Panc1 (cell line): ENCODE data around the gene PJA2. TPM values are rescaled to one million over a fixed set of nuclear protein-coding genes. Genes with fewer than 3 reads are reported as not detected.

ENCODE experiments used
- ATAC-seq: fragments of 200-7000 bp; cut with Tn5 transposase; 2 replicates; pipeline ENCODE4 v1.9.1; 2020; ENCODE audit warnings: mild to moderate bottlenecking, moderate library complexity
- BruUV-seq: library from RNA; stranded (reverse); fragments of 400-500 nt; replicated peaks from 2 replicates; lab custom pipeline; 2021; lab: Mats Ljungman, UMichigan
- CTCF ChIA-PET: fragments of 300-600 bp; sonication (Branson Sonifier 250); formaldehyde crosslinking; loops from one replicate; lab custom pipeline; 2022; ENCODE audit warnings: antibody characterized with exemption; lab: Charles Lee
- POLR2A ChIA-PET: fragments of 300-600 bp; sonication (Branson Sonifier 250); formaldehyde crosslinking; loops from one replicate; lab custom pipeline; 2022; ENCODE audit warnings: antibody characterized with exemption; lab: Charles Lee
- DNase-seq: peaks from one replicate; pipeline ENCODE4 v3.0.0-alpha.2; 2010; ENCODE audit warnings: low read depth, low spot score
- H3K27ac ChIP-seq: 2 replicates; pipeline ENCODE4 v1.5.1; 2011; ENCODE audit warnings: mild to moderate bottlenecking, low read length, inconsistent platforms
- H3K27me3 ChIP-seq: fragments of 200-500 bp; sonication (Bioruptor generic); 2 replicates; pipeline ENCODE4 v1.6.0; 2014; ENCODE audit warnings: low read length, inconsistent platforms; ENCODE audit not compliant: control insufficient read depth, insufficient read depth
- H3K36me3 ChIP-seq: fragments of 200-500 bp; sonication (Bioruptor generic); 2 replicates; pipeline ENCODE4 v1.5.1; 2014; ENCODE audit warnings: inconsistent platforms, mild to moderate bottlenecking, low read length, moderate library complexity; ENCODE audit not compliant: control insufficient read depth, insufficient read depth
- H3K4me1 ChIP-seq: 2 replicates; pipeline ENCODE4 v1.5.1; 2011; ENCODE audit warnings: inconsistent platforms, mild to moderate bottlenecking, low read length, moderate library complexity; ENCODE audit not compliant: control insufficient read depth, insufficient read depth
- H3K4me3 ChIP-seq, 2 experiments: 2 replicates each; pipeline ENCODE4 v1.5.1; 2011 to 2012; ENCODE audit warnings: low read depth in 2 of 2, low read length in 2 of 2, mild to moderate bottlenecking in 2 of 2, inconsistent platforms in 1 of 2, moderate library complexity in 1 of 2
- H3K9me3 ChIP-seq: fragments of 200-500 bp; sonication (Bioruptor generic); 2 replicates; pipeline ENCODE4 v1.5.1; 2014; ENCODE audit warnings: low read depth, mild to moderate bottlenecking, inconsistent platforms, low read length, moderate library complexity; ENCODE audit not compliant: control insufficient read depth, insufficient read depth
- POLR2AphosphoS5 ChIP-seq: IDR thresholded peaks from 2 replicates; pipeline ENCODE4 v1.6.1; 2012; ENCODE audit warnings: mild to moderate bottlenecking, low read depth, low read length, moderate library complexity
- SIN3A ChIP-seq: IDR thresholded peaks from 2 replicates; pipeline ENCODE4 v1.6.1; 2012; ENCODE audit warnings: low read depth, mild to moderate bottlenecking, low read length, moderate library complexity, borderline replicate concordance; ENCODE audit not compliant: insufficient read depth
- TCF7L2 ChIP-seq: IDR thresholded peaks from 2 replicates; pipeline ENCODE4 v1.6.1; 2011; ENCODE audit warnings: mild to moderate bottlenecking, low read depth, low read length, inconsistent platforms
- in situ Hi-C: cut with HindIII; loops from 2 replicates; pipeline ENCODE4 v1.10.0; 2016; ENCODE audit warnings: low sequenced_read_pairs, low pct_unique_long_range_greater_than_20kb
- intact Hi-C: fragments of 100-400 bp; cut with micrococcal nuclease; formaldehyde crosslinking; loops from one replicate; pipeline ENCODE4 v1.10.0; 2022; ENCODE audit not compliant: unreplicated experiment
- total RNA-seq: library from RNA; stranded (reverse); gene quantifications from one replicate; pipeline ENCODE4 v1.2.1, GENCODE V29; 2021; ENCODE audit not compliant: unreplicated experiment
- TF ChIP-seq, protein P1 (sequence below): fragments of 450-650 bp; IDR thresholded peaks from 2 replicates; pipeline ENCODE4 v1.5.1; 2017; ENCODE audit warnings: mild to moderate bottlenecking
- TF ChIP-seq, protein P2 (sequence below), 2 experiments: IDR thresholded peaks; 2 replicates each; pipeline ENCODE4 v1.6.1; 2011 to 2012; ENCODE audit warnings: low read depth in 2 of 2, control low read depth in 1 of 2, low read length in 1 of 2, mild to moderate bottlenecking in 1 of 2, moderate library complexity in 1 of 2; ENCODE audit not compliant: insufficient read depth in 1 of 2

The PJA2 gene
- total RNA-seq, 1 experiment from 2014 or later: 33.6 TPM

DNA sequence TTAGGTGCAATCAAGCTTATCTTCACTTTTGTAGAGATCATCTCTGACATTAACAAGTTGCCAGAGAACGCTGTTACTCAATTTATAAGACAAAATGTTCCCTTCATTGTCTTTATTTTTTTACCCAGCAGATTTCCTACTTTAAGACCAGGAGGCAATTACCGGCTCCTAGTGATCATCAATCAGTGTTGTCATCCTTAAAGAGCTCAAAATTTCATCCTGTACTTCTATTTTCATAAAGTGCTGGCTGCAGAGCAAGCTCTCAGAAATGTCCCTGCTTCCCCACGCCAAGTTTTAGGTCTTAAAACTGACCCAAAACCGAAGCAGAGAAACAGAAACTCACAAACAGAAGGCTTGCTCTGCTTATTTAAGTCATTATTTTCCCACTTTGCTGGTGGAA lies 82.9 kb downstream of the PJA2 start:
- no peak for DNase-seq
- Histone ChIP-seq H3K9me3 (no peaks in the 10 kb centered on the region), H3K27ac (no peak overlapping the region), H3K36me3 (no peaks in the 10 kb centered on the region), H3K4me1 (no peaks in the 10 kb centered on the region), H3K27me3 (no peaks in the 10 kb centered on the region), H3K4me3 (no peak overlapping the region)
- ATAC-seq: no peak
- intact Hi-C loops: no loop called here
- ChIA-PET POLR2A (no interaction called here), CTCF (no interaction called here)
- no TSS peak for BruUV-seq
- in situ Hi-C loops: no loop called here
- no peak for TF ChIP-seq POLR2AphosphoS5
- TF ChIP-seq, protein P1, sequence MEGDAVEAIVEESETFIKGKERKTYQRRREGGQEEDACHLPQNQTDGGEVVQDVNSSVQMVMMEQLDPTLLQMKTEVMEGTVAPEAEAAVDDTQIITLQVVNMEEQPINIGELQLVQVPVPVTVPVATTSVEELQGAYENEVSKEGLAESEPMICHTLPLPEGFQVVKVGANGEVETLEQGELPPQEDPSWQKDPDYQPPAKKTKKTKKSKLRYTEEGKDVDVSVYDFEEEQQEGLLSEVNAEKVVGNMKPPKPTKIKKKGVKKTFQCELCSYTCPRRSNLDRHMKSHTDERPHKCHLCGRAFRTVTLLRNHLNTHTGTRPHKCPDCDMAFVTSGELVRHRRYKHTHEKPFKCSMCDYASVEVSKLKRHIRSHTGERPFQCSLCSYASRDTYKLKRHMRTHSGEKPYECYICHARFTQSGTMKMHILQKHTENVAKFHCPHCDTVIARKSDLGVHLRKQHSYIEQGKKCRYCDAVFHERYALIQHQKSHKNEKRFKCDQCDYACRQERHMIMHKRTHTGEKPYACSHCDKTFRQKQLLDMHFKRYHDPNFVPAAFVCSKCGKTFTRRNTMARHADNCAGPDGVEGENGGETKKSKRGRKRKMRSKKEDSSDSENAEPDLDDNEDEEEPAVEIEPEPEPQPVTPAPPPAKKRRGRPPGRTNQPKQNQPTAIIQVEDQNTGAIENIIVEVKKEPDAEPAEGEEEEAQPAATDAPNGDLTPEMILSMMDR: no peak
- no peak for TF ChIP-seq TCF7L2
- TF ChIP-seq SIN3A: no peak
- TF ChIP-seq, protein P2, sequence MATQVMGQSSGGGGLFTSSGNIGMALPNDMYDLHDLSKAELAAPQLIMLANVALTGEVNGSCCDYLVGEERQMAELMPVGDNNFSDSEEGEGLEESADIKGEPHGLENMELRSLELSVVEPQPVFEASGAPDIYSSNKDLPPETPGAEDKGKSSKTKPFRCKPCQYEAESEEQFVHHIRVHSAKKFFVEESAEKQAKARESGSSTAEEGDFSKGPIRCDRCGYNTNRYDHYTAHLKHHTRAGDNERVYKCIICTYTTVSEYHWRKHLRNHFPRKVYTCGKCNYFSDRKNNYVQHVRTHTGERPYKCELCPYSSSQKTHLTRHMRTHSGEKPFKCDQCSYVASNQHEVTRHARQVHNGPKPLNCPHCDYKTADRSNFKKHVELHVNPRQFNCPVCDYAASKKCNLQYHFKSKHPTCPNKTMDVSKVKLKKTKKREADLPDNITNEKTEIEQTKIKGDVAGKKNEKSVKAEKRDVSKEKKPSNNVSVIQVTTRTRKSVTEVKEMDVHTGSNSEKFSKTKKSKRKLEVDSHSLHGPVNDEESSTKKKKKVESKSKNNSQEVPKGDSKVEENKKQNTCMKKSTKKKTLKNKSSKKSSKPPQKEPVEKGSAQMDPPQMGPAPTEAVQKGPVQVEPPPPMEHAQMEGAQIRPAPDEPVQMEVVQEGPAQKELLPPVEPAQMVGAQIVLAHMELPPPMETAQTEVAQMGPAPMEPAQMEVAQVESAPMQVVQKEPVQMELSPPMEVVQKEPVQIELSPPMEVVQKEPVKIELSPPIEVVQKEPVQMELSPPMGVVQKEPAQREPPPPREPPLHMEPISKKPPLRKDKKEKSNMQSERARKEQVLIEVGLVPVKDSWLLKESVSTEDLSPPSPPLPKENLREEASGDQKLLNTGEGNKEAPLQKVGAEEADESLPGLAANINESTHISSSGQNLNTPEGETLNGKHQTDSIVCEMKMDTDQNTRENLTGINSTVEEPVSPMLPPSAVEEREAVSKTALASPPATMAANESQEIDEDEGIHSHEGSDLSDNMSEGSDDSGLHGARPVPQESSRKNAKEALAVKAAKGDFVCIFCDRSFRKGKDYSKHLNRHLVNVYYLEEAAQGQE (IDR thresholded peaks at IDR 0.05; ENCODE audit: insufficient read depth in 1 of 2, low read depth in 2 of 2, low read length in 1 of 2): no peak

- no peaks in the 10 kb centered on the region for H3K4me1 ChIP-seq
- no peak for ATAC-seq
- H3K27ac ChIP-seq: no peak overlapping the region
- ChIA-PET POLR2A (no interaction called here), CTCF (no interaction called here)
- H3K36me3 ChIP-seq: no peaks in the 10 kb centered on the region
- TF ChIP-seq SIN3A: no peak
- TF ChIP-seq POLR2AphosphoS5: no peak
- TF ChIP-seq, protein P2 (IDR thresholded peaks at IDR 0.05; ENCODE audit: insufficient read depth in 1 of 2, low read depth in 2 of 2, low read length in 1 of 2): no peak
- TF ChIP-seq, protein P1: no peak
- no peak for TF ChIP-seq TCF7L2
- intact Hi-C loops (no loop called here), in situ Hi-C loops (no loop called here)
- H3K4me3 ChIP-seq: no peak overlapping the region
- no TSS peak for BruUV-seq
- no peak for DNase-seq
- no peaks in the 10 kb centered on the region for H3K27me3 ChIP-seq
- no peaks in the 10 kb centered on the region for H3K9me3 ChIP-seq
Measured at GRCh38 chr5:109325456-109325855, 84.3 kb downstream of the PJA2 start.
